Neuronal stem cell (in vitro differentiated cells): ENCODE data around the gene SLC32A1. TPM values are rescaled to one million over a fixed set of nuclear protein-coding genes. Genes with fewer than 3 reads are reported as not detected.

ENCODE experiments used
- DNase-seq: peaks from one replicate; pipeline ENCODE4 v3.0.0-alpha.2; 2013; ENCODE audit warnings: low spot score
- H2AFZ ChIP-seq: one replicate; pipeline ENCODE4 v1.6.1; 2013; ENCODE audit warnings: mild to moderate bottlenecking, low read length, inconsistent platforms
- H2AK5ac ChIP-seq: 2 replicates; pipeline ENCODE4 v1.6.1; 2013; ENCODE audit warnings: low read depth, mild to moderate bottlenecking, inconsistent platforms, low read length, moderate library complexity, mixed read lengths
- H2BK120ac ChIP-seq: 2 replicates; pipeline ENCODE4 v1.6.1; 2013; ENCODE audit warnings: low read depth, mild to moderate bottlenecking, inconsistent platforms, low read length, moderate library complexity, mixed read lengths
- H2BK12ac ChIP-seq: one replicate; pipeline ENCODE4 v1.6.1; 2013; ENCODE audit warnings: low read length, inconsistent platforms
- H2BK15ac ChIP-seq: 2 replicates; pipeline ENCODE4 v1.6.1; 2013; ENCODE audit warnings: mild to moderate bottlenecking, low read length, inconsistent platforms, mixed read lengths
- H2BK5ac ChIP-seq: one replicate; pipeline ENCODE4 v1.6.1; 2013; ENCODE audit warnings: inconsistent platforms, mild to moderate bottlenecking, low read length, moderate library complexity
- H3K14ac ChIP-seq: one replicate; pipeline ENCODE4 v1.6.1; 2013; ENCODE audit warnings: low read length, inconsistent platforms
- H3K18ac ChIP-seq: 2 replicates; pipeline ENCODE4 v1.6.1; 2013; ENCODE audit warnings: low read length, inconsistent platforms
- H3K23ac ChIP-seq: 2 replicates; pipeline ENCODE4 v1.6.1; 2013; ENCODE audit warnings: low read depth, mild to moderate bottlenecking, mixed read lengths, low read length, inconsistent platforms; ENCODE audit not compliant: poor library complexity
- H3K27ac ChIP-seq: replicated peaks from 3 replicates; pipeline ENCODE4 v1.5.1; 2013; ENCODE audit warnings: low read length, inconsistent platforms
- H3K27me3 ChIP-seq, 3 experiments: 2 replicates each; pipeline ENCODE4 v1.6.1; 2013; ENCODE audit warnings: low read length in 3 of 3, mild to moderate bottlenecking in 2 of 3, inconsistent platforms in 1 of 3, low read depth in 1 of 3, mixed read lengths in 1 of 3, moderate library complexity in 1 of 3; ENCODE audit not compliant: control insufficient read depth in 3 of 3, insufficient read depth in 3 of 3
- H3K36me3 ChIP-seq, 2 donors: replicated peaks in 1 of 2; 2 replicates each; pipeline ENCODE4 v1.6.1; 2013; ENCODE audit warnings: low read length in 2 of 2; ENCODE audit not compliant: control insufficient read depth in 2 of 2, insufficient read depth in 2 of 2
- H3K4ac ChIP-seq: 2 replicates; pipeline ENCODE4 v1.6.1; 2013; ENCODE audit warnings: inconsistent platforms, mild to moderate bottlenecking, low read length, moderate library complexity
- H3K4me1 ChIP-seq, 2 donors: 1 replicate in 1 of 2; 2 replicates in 1 of 2; pipeline ENCODE4 v1.6.1; 2013; ENCODE audit warnings: low read length in 2 of 2, low read depth in 1 of 2; ENCODE audit not compliant: control insufficient read depth in 2 of 2, insufficient read depth in 1 of 2
- H3K4me2 ChIP-seq: one replicate; pipeline ENCODE4 v1.6.1; 2013; ENCODE audit warnings: mild to moderate bottlenecking, low read length, inconsistent platforms; ENCODE audit not compliant: insufficient read depth, poor library complexity, severe bottlenecking
- H3K4me3 ChIP-seq, 2 donors: 2 replicates each; pipeline ENCODE4 v1.5.1; 2013; ENCODE audit warnings: low read length in 2 of 2, mild to moderate bottlenecking in 2 of 2, inconsistent platforms in 1 of 2, moderate library complexity in 1 of 2
- H3K79me1 ChIP-seq: one replicate; pipeline ENCODE4 v1.6.1; 2013; ENCODE audit warnings: low read depth, mild to moderate bottlenecking, inconsistent platforms, low read length, moderate library complexity
- H3K9ac ChIP-seq: one replicate; pipeline ENCODE4 v1.6.1; 2013; ENCODE audit warnings: mild to moderate bottlenecking, low read depth, low read length, inconsistent platforms; ENCODE audit not compliant: poor library complexity
- H3K9me3 ChIP-seq, 2 donors: replicated peaks in 1 of 2; 2 replicates each; pipeline versions ENCODE3 to v1.6.1; 2013; ENCODE audit warnings: low read length in 2 of 2, mild to moderate bottlenecking in 2 of 2, inconsistent platforms in 1 of 2, low read depth in 1 of 2, mixed read lengths in 1 of 2, moderate library complexity in 1 of 2; ENCODE audit not compliant: control insufficient read depth in 2 of 2, insufficient read depth in 1 of 2
- H4K8ac ChIP-seq: one replicate; pipeline ENCODE4 v1.6.1; 2013; ENCODE audit warnings: low read depth, mild to moderate bottlenecking, inconsistent platforms, low read length, moderate library complexity
- H4K91ac ChIP-seq: one replicate; pipeline ENCODE4 v1.6.1; 2013; ENCODE audit warnings: low read length, low read depth, mild to moderate bottlenecking, inconsistent platforms; ENCODE audit not compliant: poor library complexity
- WGBS, 2 donors: extraction: QIAGEN DNeasy Blood & Tissue Kit; methylation state at CpG; one replicate each; pipeline ENCODE4 v1.1.7; 2013; ENCODE audit warnings: missing lambda C conversion rate in 2 of 2, mixed read lengths in 1 of 2; ENCODE audit not compliant: insufficient read length in 2 of 2, insufficient replicate concordance in 1 of 2; ENCODE audit errors: extremely low coverage in 2 of 2; 5-methylcytosine and 5-hydroxymethylcytosine counted together
- small RNA-seq: library from polyadenylated mRNA; stranded (forward); fragments of <200 nt; extraction: miRNeasy Mini kit (QIAGEN cat#:217004); gene quantifications from one replicate; pipeline ENCODE3, GENCODE V24; 2013; ENCODE audit not compliant: insufficient read depth

The SLC32A1 gene

DNA sequence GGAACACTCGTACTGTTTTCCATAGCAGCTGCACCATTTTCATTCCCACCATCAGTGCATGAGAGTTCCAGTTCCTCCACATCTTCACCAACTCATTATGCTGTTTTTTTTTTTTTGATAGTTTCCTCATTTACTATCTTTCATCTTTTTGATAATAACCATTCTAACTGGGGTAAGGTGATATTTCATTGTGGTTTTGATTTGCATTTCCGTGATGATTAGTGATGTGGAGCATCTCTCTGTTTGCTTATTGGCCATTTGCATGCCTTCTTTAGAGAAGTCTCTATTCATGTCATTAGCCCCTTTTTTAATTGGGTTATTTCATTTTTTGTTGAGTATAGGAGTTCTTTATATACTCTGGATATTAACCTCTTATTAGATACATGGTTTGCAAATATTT is 49.9 kb downstream of the SLC32A1 start:
- Histone ChIP-seq H3K79me1 (no peaks in the 10 kb centered on the region), H3K9ac (no peak overlapping the region), H3K36me3 (peaks cover 12 to 76% of the 10 kb centered on the region in 2 donors), H3K23ac (no peak overlapping the region), H2BK12ac (no peak overlapping the region), H4K8ac (no peak overlapping the region), H2AFZ (no peak overlapping the region), H3K27ac (no peak overlapping the region), H2BK15ac (no peak overlapping the region), H4K91ac (no peak overlapping the region), H3K14ac (no peak overlapping the region), H3K4me2 (no peak overlapping the region), H3K18ac (no peak overlapping the region), H3K4me1 (peaks cover 0 to 2% of the 10 kb centered on the region in 2 donors), H3K4me3 (no peak overlapping the region), H2BK120ac (no peak overlapping the region), H3K9me3 (peaks cover 2 to 28% of the 10 kb centered on the region in 2 donors), H3K4ac (no peak overlapping the region), H2AK5ac (no peak overlapping the region), H2BK5ac (no peak overlapping the region), H3K27me3 (no peaks in the 10 kb centered on the region)
- WGBS, 2 donors, result no CpG with 5 or more reads among the region's 2 CpGs
- no peak for DNase-seq

DNA sequence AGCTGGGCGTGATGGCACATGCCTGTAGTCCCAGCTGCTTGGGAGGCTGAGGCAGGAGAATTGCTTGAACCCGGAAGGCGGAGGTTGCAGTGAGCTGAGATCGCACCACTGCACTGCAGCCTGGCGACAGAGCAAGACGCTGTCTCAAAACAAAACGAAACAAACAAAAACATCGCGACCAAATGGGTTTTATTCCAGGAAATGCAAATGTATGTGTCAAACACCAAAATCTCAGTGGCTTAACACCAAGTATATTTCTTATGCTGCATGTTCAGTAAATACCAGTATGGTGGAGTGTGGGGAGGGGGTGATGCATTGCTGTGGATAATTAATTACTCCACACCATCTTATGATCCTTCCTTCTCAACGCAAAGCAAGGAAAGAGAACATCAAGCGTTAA is 52.1 kb downstream of the SLC32A1 start:
- Histone ChIP-seq H3K9ac (no peak overlapping the region), H4K8ac (no peak overlapping the region), H3K79me1 (no peaks in the 10 kb centered on the region), H3K14ac (no peak overlapping the region), H3K27me3 (no peaks in the 10 kb centered on the region), H3K9me3 (peaks cover 2 to 28% of the 10 kb centered on the region in 2 donors), H2BK15ac (no peak overlapping the region), H2AFZ (no peak overlapping the region), H2AK5ac (no peak overlapping the region), H3K23ac (no peak overlapping the region), H3K4ac (no peak overlapping the region), H3K4me2 (no peak overlapping the region), H3K27ac (no peak overlapping the region), H3K4me1 (peaks cover 4 to 11% of the 10 kb centered on the region in 2 donors), H4K91ac (no peak overlapping the region), H2BK120ac (no peak overlapping the region), H3K4me3 (no peak overlapping the region), H2BK5ac (no peak overlapping the region), H3K36me3 (peaks cover 8 to 55% of the 10 kb centered on the region in 2 donors), H2BK12ac (no peak overlapping the region), H3K18ac (no peak overlapping the region)
- no peak for DNase-seq
- WGBS, 2 donors, result no CpG with 5 or more reads among the region's 11 CpGs

Small RNA genes within 50 kb of the gene (small RNA-seq; reads per million reads assigned to genes)
- gene RF00017, result not detected
